GM10248 (cell line): ENCODE data around the gene AP2S1.
"Not testable (repeated sequence)": the region's sequence is repeated elsewhere in the genome, so short reads cannot be mapped to it uniquely, and the experiment has no call there.

Experiments
- CTCF ChIA-PET: fragments of 300-600 bp; sonication (Branson Sonifier 250); formaldehyde crosslinking; extraction: SDS; loops from one replicate; lab custom pipeline; 2021; ENCODE audit warnings: antibody characterized with exemption; lab: Yijun Ruan, JAX
- POLR2A ChIA-PET: fragments of 350-650 bp; sonication (Branson Sonifier 250); formaldehyde crosslinking; extraction: SDS; loops from one replicate; lab custom pipeline; 2020; ENCODE audit warnings: antibody characterized with exemption; lab: Yijun Ruan, JAX
- DNase-seq: peaks from one replicate; pipeline ENCODE4 v3.0.0; 2012; ENCODE audit errors: extremely low spot score
- TF ChIP-seq, protein P1 (sequence below): IDR thresholded peaks from 2 replicates; pipeline ENCODE4 v1.5.1; 2012; ENCODE audit warnings: mild to moderate bottlenecking, low read depth; ENCODE audit errors: extremely low read depth, missing control alignments, control extremely low read depth

The AP2S1 gene

DNA sequence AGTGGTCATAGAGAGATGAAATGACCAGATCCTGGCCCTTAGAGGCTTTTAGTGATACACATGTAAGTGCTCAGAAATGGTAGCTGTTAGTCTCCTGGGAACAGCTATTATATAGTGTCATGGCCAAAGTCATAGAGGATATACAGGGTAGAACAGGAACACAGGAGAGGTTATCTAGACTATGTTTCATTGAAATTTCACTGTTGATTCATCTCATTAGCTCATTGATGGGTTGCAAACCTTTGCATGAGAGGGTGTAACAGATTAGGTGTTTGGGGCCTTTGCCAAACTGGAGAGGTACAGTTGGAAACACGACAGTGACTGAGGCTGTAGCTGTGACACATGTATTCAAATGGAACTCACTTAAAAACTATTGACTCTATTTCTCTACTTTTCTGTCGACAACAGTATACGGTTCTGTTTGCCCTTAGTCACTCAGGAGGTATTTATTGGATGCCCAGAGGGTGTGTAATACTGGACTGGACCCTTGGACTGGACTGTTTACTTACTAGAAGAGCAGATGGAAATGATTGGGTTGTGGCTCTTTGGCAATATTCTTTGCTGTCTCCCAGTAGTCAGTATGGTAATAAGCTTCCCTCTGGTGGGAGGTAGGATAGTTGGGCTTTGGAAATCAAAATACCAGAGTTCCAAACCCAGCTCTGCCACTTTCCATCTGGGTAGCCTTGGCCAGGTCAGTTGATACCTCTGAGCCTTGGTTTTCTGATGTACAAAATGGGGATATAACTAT lies 40.0 kb upstream of the AP2S1 start:
- CTCF ChIA-PET: interaction anchor here (0.7 to 1.8 kb wide), 9 partner anchors 9 to 189 kb away, joined by 3 to 5 read pairs (median 3); no protein-coding TSS in a partner anchor
- no peak for DNase-seq

DNA sequence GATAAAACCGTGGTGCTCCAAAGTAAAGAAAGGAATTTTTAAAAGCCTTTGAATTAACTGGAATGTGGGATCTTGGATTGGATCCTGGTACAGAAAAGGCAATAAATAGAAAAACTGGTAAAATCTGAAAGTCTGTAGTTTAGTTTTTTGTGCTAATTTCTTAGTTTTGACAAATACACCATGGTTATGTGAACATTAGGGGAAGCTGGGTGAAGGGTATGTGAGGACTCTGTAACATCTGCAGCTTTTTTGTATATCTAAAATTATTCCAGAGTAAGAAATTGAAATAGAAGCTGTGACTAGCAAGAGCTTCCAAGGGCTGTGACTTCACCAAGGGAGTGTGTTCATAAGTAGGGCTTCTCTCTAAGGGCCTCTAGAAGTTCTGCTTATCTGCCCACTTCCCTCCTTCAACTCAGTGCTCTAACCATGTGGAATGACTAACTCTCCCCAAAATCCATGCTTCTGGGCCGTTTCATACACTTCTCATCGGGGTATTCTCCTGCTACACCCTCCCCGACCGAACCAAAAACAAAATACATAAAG lies 36.7 kb upstream of the AP2S1 start:
- ChIA-PET POLR2A (no interaction called here), CTCF (interaction anchor here (1.1 to 1.9 kb wide), 2 partner anchors 9 to 39 kb away, joined by 3 to 4 read pairs; no protein-coding TSS in a partner anchor)
- TF ChIP-seq, protein P1, sequence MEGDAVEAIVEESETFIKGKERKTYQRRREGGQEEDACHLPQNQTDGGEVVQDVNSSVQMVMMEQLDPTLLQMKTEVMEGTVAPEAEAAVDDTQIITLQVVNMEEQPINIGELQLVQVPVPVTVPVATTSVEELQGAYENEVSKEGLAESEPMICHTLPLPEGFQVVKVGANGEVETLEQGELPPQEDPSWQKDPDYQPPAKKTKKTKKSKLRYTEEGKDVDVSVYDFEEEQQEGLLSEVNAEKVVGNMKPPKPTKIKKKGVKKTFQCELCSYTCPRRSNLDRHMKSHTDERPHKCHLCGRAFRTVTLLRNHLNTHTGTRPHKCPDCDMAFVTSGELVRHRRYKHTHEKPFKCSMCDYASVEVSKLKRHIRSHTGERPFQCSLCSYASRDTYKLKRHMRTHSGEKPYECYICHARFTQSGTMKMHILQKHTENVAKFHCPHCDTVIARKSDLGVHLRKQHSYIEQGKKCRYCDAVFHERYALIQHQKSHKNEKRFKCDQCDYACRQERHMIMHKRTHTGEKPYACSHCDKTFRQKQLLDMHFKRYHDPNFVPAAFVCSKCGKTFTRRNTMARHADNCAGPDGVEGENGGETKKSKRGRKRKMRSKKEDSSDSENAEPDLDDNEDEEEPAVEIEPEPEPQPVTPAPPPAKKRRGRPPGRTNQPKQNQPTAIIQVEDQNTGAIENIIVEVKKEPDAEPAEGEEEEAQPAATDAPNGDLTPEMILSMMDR: no peak
- no peak for DNase-seq

More for the DNA sequence above, 40.0 kb upstream of the AP2S1 start:
- TF ChIP-seq, protein P1: no peak
- POLR2A ChIA-PET: interaction anchor here (0.7 kb wide), 1 partner anchor 125 kb away, joined by 3 read pairs; no protein-coding TSS in a partner anchor

DNA sequence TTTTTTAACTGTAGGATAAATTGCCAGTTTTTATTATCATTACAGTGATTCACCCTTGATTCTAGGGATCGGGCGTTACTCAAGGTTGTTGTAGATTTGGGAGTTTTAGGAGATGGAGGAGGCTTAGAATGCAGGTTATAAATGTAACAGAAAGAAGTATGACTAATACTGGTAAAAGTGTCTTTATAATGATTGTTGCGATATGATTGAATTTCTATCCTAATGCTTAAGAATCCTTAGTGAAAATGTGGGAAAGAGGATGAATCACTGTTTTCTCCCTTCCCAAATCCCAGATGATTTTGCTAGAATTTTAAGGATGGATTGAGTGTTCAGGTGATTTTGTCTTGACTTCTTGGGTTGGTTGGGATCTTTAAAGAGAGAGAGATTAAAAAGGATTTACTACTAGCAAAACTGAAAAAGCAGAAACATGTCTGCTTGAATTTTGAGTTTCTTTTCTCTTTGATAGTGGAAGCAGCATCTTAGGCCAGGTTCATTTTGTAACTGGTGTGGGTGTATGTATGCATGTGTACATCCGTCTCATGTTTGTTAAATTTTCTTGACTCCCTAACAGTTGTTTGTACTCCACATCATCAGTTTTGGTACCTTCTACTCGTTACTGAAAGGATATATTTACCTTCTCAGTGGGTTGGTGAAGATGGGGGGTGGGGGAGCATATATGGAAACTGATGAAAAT lies 36.0 kb upstream of the AP2S1 start:
- CTCF ChIA-PET: interaction anchor here (1.1 to 1.9 kb wide), 2 partner anchors 10 to 13 kb away, joined by 4 read pairs; no protein-coding TSS in a partner anchor

DNA sequence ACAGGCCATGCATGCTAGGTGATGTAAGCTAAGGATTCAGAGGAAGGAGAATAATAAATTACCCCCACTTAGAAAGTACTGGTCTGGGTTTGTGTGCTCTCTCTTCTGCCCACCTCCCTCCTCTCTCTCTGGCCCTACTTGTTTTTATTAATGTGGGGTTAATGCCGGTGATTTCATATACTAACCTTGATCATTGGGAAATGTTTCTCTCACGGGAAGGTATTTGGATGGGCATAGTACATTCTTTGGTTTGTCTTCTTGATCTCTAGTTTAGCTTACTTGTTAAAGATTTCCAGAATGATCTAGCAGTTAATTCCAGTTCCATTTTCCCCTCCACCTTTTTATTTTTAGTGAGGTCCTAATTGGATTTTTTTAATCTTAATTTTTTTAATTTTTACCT lies 34.8 kb upstream of the AP2S1 start:
- DNase-seq: no peak
- TF ChIP-seq, protein P1: no peak
- POLR2A ChIA-PET: interaction anchor here (0.9 kb wide), 1 partner anchor 25 kb away, joined by 3 read pairs; no protein-coding TSS in a partner anchor
- CTCF ChIA-PET: interaction anchor here (1.0 to 2.0 kb wide), 5 partner anchors 10 to 106 kb away, joined by 3 to 6 read pairs (median 4); no protein-coding TSS in a partner anchor

More for the DNA sequence above, 36.0 kb upstream of the AP2S1 start:
- TF ChIP-seq, protein P1: no peak
- POLR2A ChIA-PET: interaction anchor here (0.5 kb wide), 1 partner anchor 229 kb away, joined by 3 read pairs; no protein-coding TSS in a partner anchor
- peak; percentile 36 for DNase-seq

DNA sequence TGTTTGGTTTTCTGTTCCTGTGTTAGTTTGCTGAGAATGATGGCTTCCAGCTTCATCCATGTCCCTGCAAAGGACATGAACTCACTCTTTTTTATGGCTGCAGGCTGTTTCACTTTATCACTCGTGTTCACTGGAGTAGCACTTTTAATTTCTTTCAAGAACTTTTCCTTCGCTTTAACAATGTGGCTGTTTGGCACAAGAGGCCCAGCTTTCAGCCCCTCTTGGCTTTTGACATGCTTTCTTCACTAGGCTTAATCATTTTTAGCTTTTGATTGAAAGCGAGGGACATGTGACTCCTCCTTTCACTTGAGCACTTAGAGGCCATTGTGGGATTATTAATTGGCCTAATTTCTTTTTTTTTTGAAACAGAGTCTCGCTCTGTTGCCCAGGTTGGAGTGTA lies 32.1 kb upstream of the AP2S1 start:
- DNase-seq, POLR2A ChIA-PET, CTCF ChIA-PET: not testable (repeated sequence)

DNA sequence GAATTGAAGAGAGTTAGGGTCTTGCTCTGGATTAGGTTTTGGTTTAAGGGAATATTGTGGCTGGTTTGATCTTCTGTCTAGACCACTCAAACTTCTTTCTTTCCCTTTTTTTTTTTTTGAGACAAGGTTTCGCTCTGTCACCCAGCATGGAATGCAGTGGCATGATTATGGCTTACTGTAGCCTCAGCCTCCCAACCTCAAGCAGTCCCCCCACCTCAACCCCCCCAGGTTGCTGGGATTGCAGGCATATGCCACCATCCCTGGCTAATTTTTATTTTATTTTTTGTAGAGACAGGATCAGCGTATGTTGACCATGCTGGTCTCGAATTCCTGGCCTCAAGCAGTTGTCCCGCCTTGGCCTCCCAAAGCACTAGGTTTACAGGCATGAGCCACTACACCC lies 31.4 kb upstream of the AP2S1 start:
- ChIA-PET POLR2A (no interaction called here), CTCF (interaction anchor here (1.2 to 2.2 kb wide), 4 partner anchors 9 to 109 kb away, joined by 3 to 6 read pairs (median 4); no protein-coding TSS in a partner anchor)
- TF ChIP-seq, protein P1: no peak
- no peak for DNase-seq
